GM18505 (cell line): ENCODE results near the gene BRME1.

Source experiments
- ATAC-seq: cut with Tn5 transposase; IDR thresholded peaks from one replicate; pipeline ENCODE4 v1.9.1; 2021; ENCODE audit not compliant: unreplicated experiment
- POLR2A ChIP-seq: IDR thresholded peaks from 4 replicates; pipeline ENCODE4 v1.6.1; 2011; ENCODE audit warnings: borderline replicate concordance; ENCODE audit not compliant: insufficient read depth, insufficient read length; ENCODE audit errors: extremely low read depth

BRME1 gene

GRCh38 chr19:13838435-13839129 is 67.3 kb downstream of the BRME1 start:
- TF ChIP-seq POLR2A, result no peak
- no peak for ATAC-seq

DNA sequence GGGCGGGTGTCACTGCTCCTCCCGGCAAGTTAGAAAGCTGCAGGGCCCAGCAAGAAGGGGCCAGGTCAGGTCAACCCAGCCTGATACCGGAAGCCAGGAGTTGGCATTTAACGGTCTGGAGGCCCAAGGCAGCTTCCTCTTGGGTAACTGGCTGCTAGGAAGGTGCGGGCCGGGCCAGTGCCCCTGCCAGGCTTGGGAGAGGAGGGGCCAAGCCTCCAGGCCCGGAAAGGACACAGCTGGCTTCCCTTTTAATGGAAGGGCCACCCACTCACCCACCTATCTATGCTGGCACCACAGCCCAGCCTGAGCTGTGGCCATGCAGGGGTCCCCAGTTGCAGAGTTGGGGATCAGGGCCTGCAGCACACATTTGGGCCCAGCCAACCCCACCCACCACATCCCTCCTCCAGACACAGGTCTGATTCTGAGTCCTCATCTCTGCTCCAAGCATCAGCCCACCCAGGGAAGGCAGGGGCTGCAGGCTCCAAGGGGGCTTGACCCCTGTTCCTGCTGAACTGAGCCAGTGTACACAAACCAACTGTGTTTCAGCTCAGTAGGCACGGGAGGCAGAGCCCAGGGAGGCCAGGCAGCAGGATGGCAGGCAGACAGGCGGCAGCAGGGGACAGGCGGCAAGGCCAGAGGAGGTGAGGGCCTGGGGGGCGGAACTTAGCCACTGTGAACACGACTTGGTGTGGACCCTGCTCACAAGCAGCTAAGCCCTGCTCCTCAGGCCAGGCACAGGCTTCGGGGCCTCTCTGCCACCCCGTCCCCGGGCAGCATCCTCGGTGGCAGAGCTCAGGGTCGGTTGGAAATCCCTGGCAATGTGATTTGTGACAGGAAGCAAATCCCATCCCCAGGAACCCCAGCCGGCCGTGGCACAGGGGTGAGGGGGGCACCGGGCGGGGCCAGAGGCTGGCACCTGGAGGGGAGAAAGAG is 69.9 kb downstream of the BRME1 start:
- ATAC-seq, result no peak
- TF ChIP-seq POLR2A, result no peak

GRCh38 chr19:13834244-13835069 is 71.5 kb downstream of the BRME1 start:
- no peak for ATAC-seq
- TF ChIP-seq POLR2A, result no peak

DNA sequence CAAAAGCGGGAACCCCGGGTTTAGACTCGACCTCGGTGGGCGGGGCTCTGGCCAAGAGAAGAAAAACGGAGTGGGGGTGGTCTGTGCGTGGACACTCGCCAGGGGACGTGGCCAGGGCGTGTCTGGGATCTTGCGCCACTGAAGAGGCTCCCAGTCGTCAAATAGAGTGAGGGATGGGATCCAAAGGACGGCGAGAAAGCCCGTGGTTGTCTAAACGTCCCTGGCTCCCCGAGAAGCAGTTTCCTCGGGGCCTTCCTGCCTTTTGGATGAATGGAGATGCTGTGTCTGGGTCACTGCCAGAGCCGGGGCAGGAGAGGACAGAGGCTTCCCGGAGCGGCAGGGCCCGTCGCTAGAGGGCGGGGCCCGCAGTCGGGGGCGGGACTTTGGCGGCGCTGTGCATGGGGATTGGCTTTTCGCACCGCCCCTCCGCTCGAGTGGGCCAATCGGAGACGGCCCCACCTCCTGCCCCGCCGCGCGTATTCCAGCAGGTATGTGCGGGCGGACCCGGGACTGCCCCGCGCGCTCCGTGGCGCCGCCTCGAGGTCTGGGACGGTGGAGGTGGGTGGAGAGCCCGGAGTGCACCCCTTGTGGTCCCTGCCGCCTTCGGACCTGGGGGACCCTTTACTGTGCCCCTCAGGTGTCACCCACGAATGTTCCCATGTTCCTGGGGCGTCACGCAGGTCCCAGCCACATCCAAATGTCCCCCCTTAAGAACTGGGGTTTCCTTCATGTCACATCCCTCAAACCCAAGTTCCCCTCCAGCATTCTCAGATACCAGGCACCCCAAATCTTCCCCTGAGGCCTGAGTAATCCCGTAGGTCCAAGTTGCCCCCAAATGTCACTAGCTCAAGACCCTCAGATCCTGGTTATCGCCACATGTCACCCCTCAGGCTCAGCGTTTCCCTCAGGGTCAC is 72.3 kb downstream of the BRME1 start:
- peak; percentile 55 for TF ChIP-seq POLR2A
- ATAC-seq, result peak; percentile 58
